ENCODE results near the gene KCTD5. TPM values are rescaled to one million over a fixed set of nuclear protein-coding genes. Genes with fewer than 3 reads are reported as not detected.

KCTD5 gene
- total and polyA plus RNA-seq, 10 of the 15 experiments (the other 5 are each of a cell fraction or from before 2014, with no cell fraction given): 0.58 to 56.4 (median 37.3) TPM

DNA sequence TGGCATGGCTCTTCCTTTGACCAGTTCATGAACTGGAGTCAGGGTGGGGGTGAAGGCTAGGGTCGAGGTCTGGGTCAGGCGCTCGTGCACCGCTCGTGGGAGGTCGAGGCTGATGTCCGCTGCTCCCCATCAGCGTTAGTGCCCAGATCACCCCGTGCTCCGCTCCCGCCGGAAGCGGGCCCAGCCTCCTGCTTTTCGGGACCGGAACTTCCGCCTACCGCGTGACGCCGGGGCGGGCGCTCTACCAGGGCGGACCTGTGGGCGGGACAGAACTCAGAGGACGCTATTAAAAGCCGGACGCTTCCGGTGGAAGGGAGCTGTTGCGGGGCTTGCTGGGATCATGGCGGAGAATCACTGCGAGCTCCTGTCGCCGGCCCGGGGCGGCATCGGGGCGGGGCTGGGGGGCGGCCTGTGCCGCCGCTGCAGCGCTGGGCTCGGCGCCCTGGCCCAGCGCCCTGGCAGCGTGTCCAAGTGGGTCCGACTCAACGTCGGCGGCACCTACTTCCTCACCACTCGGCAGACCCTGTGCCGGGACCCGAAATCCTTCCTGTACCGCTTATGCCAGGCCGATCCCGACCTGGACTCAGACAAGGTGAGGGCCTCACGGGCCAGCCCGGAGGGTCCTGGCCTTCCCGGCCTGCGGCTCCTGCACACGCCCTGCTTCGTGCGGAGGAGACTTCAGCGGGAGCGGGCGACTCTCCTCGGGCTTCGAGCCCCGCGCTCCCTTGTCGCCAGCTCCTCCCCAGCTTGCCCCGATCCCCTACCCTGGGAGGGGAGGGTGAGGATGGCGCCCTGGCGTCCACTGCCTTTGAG lies at the start of gene KCTD5 (continued):
- TF ChIP-seq SMAD5 (IDR thresholded peaks at IDR 0.05; ENCODE audit: low read depth) (peak; percentile 81; the same call in 1 of the 2 replicates), ZNF24 (IDR thresholded peaks at IDR 0.05) (peak; percentile 73), SIN3A (IDR thresholded peaks at IDR 0.05; ENCODE audit: low read depth, low read length) (peak; percentile 48; the same call in 1 of the 2 replicates), DPF2 (IDR thresholded peaks at IDR 0.05) (peak; percentile 62; the same call in 1 of the 2 replicates), POU2F2 (IDR thresholded peaks at IDR 0.05; ENCODE audit: borderline replicate concordance, low read depth, low read length) (peak; percentile 92), IRF4 (IDR thresholded peaks at IDR 0.05; ENCODE audit: low read depth, low read length) (peak; percentile 64; the same call in 1 of the 2 replicates), RB1 (IDR thresholded peaks at IDR 0.05; ENCODE audit: borderline replicate concordance) (0 out of 2 replicates have a peak, but pooled peaks have one; percentile 94), SRF (IDR thresholded peaks at IDR 0.05; ENCODE audit: low read depth in 2 of 2, low read length in 2 of 2) (peak; percentile 54 to 89; a peak in 3 of 4 replicates), RFX5 (IDR thresholded peaks at IDR 0.05; ENCODE audit: low read depth, low read length) (peak; percentile 73; the same call in 1 of the 2 replicates), BACH1 (IDR thresholded peaks at IDR 0.05; ENCODE audit: borderline replicate concordance) (peak; percentile 69), POLR2A (IDR thresholded peaks at IDR 0.05; ENCODE audit: low read depth, low read length) (peak; percentile 95), STAT1 (conservative IDR thresholded peaks at IDR 0.05) (0 out of 2 replicates have a peak, but pooled peaks have one; percentile 81), SREBF2 (IDR thresholded peaks at IDR 0.05; ENCODE audit: low read length) (peak; percentile 78), NFYA (IDR thresholded peaks at IDR 0.05; ENCODE audit: borderline replicate concordance, low read depth, low read length) (no peak), KLF5 (IDR thresholded peaks at IDR 0.05; ENCODE audit: partially characterized antibody) (peak; percentile 85), MXI1 (IDR thresholded peaks at IDR 0.05; ENCODE audit: low read depth, low read length) (peak; percentile 91), HCFC1 (IDR thresholded peaks at IDR 0.05; ENCODE audit: low read length) (peak; percentile 95)
- TF ChIP-seq, protein P1, sequence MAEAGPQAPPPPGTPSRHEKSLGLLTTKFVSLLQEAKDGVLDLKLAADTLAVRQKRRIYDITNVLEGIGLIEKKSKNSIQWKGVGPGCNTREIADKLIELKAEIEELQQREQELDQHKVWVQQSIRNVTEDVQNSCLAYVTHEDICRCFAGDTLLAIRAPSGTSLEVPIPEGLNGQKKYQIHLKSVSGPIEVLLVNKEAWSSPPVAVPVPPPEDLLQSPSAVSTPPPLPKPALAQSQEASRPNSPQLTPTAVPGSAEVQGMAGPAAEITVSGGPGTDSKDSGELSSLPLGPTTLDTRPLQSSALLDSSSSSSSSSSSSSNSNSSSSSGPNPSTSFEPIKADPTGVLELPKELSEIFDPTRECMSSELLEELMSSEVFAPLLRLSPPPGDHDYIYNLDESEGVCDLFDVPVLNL (IDR thresholded peaks at IDR 0.05; ENCODE audit: low read depth, low read length): 0 out of 2 replicates have a peak, but pooled peaks have one; percentile 47
- TF ChIP-seq, protein P2, sequence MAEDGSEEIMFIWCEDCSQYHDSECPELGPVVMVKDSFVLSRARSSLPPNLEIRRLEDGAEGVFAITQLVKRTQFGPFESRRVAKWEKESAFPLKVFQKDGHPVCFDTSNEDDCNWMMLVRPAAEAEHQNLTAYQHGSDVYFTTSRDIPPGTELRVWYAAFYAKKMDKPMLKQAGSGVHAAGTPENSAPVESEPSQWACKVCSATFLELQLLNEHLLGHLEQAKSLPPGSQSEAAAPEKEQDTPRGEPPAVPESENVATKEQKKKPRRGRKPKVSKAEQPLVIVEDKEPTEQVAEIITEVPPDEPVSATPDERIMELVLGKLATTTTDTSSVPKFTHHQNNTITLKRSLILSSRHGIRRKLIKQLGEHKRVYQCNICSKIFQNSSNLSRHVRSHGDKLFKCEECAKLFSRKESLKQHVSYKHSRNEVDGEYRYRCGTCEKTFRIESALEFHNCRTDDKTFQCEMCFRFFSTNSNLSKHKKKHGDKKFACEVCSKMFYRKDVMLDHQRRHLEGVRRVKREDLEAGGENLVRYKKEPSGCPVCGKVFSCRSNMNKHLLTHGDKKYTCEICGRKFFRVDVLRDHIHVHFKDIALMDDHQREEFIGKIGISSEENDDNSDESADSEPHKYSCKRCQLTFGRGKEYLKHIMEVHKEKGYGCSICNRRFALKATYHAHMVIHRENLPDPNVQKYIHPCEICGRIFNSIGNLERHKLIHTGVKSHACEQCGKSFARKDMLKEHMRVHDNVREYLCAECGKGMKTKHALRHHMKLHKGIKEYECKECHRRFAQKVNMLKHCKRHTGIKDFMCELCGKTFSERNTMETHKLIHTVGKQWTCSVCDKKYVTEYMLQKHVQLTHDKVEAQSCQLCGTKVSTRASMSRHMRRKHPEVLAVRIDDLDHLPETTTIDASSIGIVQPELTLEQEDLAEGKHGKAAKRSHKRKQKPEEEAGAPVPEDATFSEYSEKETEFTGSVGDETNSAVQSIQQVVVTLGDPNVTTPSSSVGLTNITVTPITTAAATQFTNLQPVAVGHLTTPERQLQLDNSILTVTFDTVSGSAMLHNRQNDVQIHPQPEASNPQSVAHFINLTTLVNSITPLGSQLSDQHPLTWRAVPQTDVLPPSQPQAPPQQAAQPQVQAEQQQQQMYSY (CRISPR knock-in tag; IDR thresholded peaks at IDR 0.05): no peak
- TF ChIP-seq, protein P3, sequence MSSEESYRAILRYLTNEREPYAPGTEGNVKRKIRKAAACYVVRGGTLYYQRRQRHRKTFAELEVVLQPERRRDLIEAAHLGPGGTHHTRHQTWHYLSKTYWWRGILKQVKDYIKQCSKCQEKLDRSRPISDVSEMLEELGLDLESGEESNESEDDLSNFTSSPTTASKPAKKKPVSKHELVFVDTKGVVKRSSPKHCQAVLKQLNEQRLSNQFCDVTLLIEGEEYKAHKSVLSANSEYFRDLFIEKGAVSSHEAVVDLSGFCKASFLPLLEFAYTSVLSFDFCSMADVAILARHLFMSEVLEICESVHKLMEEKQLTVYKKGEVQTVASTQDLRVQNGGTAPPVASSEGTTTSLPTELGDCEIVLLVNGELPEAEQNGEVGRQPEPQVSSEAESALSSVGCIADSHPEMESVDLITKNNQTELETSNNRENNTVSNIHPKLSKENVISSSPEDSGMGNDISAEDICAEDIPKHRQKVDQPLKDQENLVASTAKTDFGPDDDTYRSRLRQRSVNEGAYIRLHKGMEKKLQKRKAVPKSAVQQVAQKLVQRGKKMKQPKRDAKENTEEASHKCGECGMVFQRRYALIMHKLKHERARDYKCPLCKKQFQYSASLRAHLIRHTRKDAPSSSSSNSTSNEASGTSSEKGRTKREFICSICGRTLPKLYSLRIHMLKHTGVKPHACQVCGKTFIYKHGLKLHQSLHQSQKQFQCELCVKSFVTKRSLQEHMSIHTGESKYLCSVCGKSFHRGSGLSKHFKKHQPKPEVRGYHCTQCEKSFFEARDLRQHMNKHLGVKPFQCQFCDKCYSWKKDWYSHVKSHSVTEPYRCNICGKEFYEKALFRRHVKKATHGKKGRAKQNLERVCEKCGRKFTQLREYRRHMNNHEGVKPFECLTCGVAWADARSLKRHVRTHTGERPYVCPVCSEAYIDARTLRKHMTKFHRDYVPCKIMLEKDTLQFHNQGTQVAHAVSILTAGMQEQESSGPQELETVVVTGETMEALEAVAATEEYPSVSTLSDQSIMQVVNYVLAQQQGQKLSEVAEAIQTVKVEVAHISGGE (CRISPR knock-in tag; IDR thresholded peaks at IDR 0.05): peak; percentile 92
- TF ChIP-seq, protein P4, sequence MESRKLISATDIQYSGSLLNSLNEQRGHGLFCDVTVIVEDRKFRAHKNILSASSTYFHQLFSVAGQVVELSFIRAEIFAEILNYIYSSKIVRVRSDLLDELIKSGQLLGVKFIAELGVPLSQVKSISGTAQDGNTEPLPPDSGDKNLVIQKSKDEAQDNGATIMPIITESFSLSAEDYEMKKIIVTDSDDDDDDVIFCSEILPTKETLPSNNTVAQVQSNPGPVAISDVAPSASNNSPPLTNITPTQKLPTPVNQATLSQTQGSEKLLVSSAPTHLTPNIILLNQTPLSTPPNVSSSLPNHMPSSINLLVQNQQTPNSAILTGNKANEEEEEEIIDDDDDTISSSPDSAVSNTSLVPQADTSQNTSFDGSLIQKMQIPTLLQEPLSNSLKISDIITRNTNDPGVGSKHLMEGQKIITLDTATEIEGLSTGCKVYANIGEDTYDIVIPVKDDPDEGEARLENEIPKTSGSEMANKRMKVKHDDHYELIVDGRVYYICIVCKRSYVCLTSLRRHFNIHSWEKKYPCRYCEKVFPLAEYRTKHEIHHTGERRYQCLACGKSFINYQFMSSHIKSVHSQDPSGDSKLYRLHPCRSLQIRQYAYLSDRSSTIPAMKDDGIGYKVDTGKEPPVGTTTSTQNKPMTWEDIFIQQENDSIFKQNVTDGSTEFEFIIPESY (IDR thresholded peaks at IDR 0.05): no peak

Data from GM12878 (cell line).